ENCODE data around the gene TPST1.
"Not testable (repeated sequence)": the region's sequence is repeated elsewhere in the genome, so short reads cannot be mapped to it uniquely, and the experiment has no call there.

Gene TPST1

DNA sequence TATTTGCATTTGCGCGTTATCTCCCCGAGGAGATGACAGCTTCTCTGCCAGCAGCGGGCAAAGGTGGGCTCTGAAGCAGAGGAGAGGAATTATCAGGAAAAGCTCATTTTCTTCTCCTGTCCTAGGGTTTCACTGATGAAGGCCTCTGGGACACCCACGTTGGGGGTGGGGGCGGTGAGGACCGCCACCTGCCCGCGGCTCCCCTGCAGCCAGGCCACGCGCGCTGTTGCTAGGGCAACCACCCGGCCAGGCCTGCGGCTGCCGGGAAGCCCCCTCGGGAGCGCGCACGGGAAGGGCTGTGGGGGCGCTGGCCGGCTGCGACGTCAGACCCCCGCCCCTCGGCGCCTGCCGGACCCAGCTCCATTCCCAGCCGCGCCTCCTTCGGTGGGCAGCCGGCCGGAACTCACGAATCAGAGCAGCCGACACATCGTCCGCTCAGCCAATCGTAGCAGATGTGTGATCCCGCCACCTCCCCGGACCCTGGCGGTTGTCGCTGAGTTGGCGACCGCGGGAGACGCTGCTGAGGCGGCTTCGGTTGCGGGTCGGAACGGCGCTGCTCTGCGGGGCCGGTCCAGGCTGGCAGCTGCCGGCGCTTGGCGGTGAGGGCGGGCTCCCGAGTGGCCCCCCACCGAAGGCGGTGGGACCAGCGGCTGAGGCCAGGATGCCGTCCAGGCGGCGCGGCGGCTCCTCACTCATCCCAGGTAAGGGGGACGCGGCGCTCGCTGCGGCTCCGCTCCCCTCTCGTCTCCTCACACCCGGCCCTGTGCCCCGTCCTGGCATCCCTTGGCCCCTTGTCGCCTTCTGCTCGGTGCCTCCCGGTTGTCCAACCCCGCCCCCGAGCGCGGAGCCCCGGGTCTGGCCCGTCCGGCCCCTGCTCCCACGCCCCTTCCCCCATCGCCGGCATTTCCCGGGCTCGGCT lies at the start of gene TPST1:
Gene TPST1, plus strand, starts transcription at position 513 of the 919 bp plus-strand sequence. CDS start 35,092 bp downstream, outside the sequence.
- peak; percentile 87 for DNase-seq

GRCh38 chr7:66156035-66156434 lies 49.1 kb upstream of the TPST1 start:
- not testable (repeated sequence) for DNase-seq

- no peak for DNase-seq
Observed at GRCh38 chr7:66157060-66157459, 48.1 kb upstream of the TPST1 start.

DNA sequence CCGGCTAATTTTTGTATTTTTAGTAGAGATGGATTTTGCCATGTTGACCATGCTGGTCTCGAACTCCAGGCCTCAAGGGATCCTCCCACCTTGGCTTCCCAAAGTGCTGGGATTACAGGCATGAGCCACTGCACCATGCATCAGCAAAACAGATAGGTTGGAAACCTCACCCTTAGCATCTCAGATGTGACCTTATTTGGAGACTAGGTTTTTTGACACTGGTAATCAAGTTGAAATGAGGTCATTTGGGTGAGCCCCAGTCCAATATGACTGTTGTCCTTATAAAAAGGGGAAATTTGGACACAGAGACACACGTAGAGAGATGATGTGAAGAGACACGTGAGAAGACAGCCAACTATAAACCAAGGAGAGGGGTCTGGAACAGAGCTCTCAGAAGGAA lies 42.5 kb upstream of the TPST1 start:
- DNase-seq: no peak

GRCh38 chr7:66163186-66163610 lies 41.9 kb upstream of the TPST1 start:
- DNase-seq: no peak

GRCh38 chr7:66164356-66164755 lies 40.8 kb upstream of the TPST1 start:
- DNase-seq: no peak

DNA sequence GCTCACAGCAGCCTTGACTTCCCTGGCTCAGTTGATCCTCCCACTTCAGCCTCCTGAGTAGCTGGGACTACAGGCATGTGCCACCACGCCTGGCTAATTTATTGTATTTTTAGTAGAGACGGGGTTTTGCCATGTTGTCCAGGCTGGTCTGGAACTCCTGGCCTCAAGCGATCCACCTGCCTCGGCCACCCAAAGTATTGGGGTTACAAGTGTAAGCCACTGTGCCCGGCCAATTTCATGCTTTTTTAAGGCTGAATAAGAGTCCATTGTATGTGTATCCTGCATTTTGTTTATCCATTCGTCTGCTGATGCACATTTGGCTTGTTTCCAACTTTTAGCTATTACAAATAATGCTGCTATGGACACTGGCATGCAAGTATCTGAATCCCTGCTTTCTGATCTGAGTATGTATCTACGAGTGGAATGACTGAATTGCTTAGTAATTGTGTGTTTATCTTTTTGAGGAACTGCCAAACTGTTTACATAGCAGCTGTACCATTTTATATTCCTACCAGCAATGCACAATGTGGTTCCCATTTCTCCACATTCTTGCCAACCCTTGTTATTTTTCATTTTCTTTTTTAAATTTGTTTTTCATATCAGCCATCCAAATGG lies 37.3 kb upstream of the TPST1 start:
- no peak for DNase-seq

GRCh38 chr7:66169616-66170015 lies 35.5 kb upstream of the TPST1 start:
- DNase-seq: no peak

DNA sequence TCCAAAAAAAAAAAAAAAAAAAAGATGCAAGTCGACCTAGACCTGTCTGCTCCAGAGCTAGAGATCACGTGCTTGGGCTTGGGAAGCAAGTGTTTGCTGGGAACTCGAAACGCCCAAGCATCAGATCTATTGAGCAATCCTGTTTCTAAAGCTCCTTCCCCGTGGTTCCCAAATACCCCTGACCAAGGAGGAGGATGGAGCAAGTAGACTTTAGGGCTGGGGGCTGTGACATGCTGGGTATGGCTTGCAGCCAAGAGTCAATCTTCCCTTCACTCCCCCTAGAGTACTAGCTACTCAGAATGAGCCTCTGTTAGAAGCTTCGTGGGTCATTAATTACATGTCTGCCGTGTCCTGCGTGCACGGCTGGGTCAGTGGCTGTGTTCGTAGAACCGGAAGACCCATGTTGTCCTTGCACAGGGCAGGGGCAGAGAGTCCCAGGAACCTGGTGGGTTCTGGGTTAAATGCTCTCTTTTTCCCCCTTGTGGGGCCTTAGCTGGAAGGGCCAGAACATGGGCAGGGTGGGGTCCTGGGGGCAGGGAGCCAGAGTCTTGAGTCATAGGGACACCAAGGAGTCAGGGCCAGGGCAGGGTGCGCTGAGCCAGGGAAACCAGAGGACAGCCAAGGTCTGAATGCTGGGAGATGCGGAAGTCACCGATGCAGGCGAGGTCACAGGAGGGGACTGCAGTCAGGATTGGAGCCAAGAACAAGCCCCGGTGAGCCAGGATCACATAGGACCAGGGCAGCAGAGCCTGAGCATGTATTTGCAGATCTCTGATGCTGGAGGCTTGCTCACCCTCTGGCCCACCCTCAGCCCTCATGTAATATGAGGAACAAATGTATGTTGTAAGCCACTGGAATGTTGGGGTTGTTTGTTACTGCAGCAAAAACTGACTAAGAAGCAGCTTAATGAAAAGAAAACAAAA lies 34.6 kb upstream of the TPST1 start:
- DNase-seq: no peak

- not testable (repeated sequence) for DNase-seq
Observed at GRCh38 chr7:66172536-66173401, 32.4 kb upstream of the TPST1 start.

DNA sequence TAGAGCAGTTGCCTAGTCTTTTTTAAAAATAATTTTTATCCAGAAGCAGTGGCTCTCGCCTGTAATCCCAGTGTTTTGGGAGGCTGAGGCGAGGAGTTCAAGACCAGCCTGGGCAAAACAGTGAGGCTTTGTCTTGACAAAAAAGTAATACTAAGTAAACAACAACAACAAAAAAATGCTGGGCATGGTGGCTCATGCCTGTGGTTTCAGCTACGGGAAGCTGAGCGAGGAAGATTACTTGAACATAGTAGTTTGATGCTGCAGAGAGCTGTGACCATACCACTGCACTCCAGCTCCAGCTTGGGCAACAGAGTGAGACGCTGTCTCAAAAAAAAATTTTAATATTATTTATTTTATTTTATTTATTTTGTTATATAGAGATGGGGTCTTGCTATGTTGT lies 31.3 kb upstream of the TPST1 start:
- DNase-seq: no peak

GRCh38 chr7:66175006-66175405 lies 30.1 kb upstream of the TPST1 start:
- DNase-seq: not testable (repeated sequence)

GRCh38 chr7:66176914-66177313 lies 28.2 kb upstream of the TPST1 start:
- no peak for DNase-seq

GRCh38 chr7:66178258-66178657 lies 26.9 kb upstream of the TPST1 start:
- no peak for DNase-seq

GRCh38 chr7:66181329-66181728 lies 23.8 kb upstream of the TPST1 start:
- no peak for DNase-seq

GRCh38 chr7:66181845-66182244 lies 23.3 kb upstream of the TPST1 start:
- no peak for DNase-seq

GRCh38 chr7:66182920-66183319 lies 22.2 kb upstream of the TPST1 start:
- DNase-seq: no peak

- no peak for DNase-seq
Observed at GRCh38 chr7:66183700-66184099, 21.4 kb upstream of the TPST1 start.

DNA sequence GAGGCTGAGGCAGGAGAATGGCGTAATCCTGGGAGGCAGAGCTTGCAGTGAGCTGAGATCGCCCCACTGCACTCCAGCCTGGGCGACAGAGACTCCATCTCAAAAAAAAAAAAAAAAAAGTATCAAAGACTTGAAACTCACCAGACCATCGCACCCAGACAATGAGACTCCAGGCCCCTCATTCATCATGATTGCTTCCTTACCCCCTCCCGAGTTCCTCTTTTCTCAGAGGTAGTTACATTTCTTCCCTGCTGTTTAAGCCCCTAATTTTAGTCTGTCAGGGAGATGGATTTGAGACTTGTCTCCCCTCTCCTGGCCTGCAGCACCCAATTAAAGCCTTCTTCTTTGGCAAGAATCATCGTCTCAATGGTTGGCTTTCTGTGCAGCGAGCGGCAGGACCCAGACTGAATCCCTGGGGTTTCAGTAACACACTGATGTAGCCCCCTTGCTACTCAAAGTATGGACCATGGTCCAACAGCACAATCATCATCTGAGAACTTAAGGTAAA lies 19.4 kb upstream of the TPST1 start:
- no peak for DNase-seq

GRCh38 chr7:66186991-66187390 lies 18.1 kb upstream of the TPST1 start:
- no peak for DNase-seq

GRCh38 chr7:66187905-66188304 lies 17.2 kb upstream of the TPST1 start:
- no peak for DNase-seq

DNA sequence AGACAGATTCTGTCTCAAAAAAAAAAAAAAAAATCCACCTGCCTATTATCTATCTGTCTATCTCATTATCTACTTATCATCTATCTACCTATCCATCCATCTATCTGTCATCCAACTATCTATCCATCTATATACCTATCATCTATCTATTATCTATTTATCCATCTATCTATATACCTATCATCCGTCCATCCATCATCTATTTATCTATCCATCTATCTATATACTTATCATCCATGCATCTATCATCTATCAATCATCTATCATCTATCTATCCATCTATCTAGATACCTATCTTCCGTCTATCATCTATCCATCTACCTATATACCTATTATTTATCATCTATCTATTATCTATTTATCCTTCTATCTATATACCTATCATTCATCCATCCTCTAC lies 16.5 kb upstream of the TPST1 start:
- DNase-seq: no peak
